GM12872 (cell line): Measurements from ENCODE around the gene IFNK.

Experiments
- TF ChIP-seq, protein P1 (sequence below): IDR thresholded peaks from 3 replicates; pipeline ENCODE4 v1.5.1; 2011; ENCODE audit warnings: low read depth, mild to moderate bottlenecking, low read length, moderate library complexity; ENCODE audit not compliant: insufficient read depth

The IFNK gene, protein sequence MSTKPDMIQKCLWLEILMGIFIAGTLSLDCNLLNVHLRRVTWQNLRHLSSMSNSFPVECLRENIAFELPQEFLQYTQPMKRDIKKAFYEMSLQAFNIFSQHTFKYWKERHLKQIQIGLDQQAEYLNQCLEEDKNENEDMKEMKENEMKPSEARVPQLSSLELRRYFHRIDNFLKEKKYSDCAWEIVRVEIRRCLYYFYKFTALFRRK

DNA sequence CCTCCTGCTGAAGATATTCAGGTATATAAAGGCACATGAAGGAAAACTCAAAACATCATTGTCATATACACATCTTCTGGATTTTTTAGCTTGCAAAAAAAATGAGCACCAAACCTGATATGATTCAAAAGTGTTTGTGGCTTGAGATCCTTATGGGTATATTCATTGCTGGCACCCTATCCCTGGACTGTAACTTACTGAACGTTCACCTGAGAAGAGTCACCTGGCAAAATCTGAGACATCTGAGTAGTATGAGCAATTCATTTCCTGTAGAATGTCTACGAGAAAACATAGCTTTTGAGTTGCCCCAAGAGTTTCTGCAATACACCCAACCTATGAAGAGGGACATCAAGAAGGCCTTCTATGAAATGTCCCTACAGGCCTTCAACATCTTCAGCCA, at the start of gene IFNK:
Gene IFNK (plus strand): TSS at position 55 of the 400 bp plus-strand sequence. CDS start 47 bp downstream, at position 102.
- TF ChIP-seq, protein P1, sequence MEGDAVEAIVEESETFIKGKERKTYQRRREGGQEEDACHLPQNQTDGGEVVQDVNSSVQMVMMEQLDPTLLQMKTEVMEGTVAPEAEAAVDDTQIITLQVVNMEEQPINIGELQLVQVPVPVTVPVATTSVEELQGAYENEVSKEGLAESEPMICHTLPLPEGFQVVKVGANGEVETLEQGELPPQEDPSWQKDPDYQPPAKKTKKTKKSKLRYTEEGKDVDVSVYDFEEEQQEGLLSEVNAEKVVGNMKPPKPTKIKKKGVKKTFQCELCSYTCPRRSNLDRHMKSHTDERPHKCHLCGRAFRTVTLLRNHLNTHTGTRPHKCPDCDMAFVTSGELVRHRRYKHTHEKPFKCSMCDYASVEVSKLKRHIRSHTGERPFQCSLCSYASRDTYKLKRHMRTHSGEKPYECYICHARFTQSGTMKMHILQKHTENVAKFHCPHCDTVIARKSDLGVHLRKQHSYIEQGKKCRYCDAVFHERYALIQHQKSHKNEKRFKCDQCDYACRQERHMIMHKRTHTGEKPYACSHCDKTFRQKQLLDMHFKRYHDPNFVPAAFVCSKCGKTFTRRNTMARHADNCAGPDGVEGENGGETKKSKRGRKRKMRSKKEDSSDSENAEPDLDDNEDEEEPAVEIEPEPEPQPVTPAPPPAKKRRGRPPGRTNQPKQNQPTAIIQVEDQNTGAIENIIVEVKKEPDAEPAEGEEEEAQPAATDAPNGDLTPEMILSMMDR: no peak

DNA sequence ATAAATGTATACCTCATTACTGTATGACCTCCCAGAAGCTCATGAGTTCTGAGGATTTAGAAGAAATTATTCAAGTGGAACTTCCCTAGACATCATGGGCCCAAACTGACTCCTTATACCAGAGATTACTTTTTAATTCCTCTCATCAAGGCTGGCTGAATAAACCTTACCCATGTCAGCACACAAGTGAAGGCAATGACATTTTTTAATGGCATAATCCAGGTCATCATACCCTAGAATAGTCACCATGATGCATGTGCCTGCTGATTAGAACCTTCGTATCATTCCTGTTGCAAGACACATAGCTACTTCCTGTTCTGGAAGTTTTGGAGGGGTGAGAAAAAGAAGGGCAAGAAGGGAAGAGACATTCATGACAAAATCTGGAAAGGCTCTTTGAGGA, 49.8 kb upstream of the IFNK start:
- TF ChIP-seq, protein P1: no peak

DNA sequence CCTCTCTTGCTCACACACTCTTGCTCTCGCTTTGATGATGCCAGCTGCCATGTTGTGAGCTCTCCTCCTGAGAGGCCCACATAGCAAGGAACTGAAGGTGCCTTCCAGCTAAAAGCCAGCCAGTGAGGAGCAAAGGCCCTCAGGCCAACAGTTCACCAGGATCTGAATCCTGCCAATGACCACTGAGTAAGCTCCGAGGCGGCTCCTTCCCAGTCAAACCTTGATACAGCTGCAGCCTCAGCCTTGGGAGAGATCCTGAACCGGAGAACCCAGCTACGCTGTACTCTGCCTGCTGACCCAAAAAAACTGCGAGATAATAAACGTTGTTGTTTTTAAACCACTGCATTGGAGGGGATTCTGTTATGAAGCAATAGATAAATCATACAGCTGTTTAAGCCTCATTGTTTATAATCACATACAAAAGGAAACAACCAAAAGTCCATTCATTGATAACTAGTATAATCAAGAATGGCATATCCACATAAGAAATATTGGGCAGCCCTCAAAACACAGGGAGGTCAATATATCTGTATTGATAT, 49.0 kb upstream of the IFNK start:
- TF ChIP-seq, protein P1: no peak

DNA sequence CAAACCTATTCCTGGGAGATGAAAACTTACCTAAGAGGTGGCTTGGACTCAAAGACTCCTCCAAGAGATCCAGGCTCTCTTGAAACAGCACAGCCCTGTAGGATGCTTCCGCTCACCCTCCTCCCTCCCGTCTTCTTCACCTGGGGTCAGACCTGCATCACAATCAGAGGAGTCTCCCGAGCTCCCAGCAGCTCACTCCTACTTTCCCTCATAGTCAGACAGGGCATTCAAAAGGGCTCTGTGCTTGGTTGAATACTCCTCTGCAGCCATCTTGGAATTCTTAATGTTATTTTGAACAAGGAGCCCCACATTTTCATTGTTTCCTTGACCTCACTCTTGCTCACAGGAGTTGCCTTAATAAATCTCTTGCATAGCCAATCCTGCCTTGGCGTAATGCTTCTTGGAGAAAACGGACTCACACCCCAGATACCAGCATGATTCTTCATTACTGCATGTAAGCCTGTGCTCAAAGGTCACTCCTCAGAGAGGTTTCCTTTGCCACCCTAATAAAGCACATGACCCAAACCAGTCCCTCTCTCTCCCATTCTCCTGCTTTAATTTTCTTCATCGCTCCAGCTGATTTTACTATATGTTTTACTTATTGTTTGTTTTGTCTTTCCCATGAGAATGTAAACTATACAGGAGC, 47.1 kb upstream of the IFNK start:
- TF ChIP-seq, protein P1: no peak

DNA sequence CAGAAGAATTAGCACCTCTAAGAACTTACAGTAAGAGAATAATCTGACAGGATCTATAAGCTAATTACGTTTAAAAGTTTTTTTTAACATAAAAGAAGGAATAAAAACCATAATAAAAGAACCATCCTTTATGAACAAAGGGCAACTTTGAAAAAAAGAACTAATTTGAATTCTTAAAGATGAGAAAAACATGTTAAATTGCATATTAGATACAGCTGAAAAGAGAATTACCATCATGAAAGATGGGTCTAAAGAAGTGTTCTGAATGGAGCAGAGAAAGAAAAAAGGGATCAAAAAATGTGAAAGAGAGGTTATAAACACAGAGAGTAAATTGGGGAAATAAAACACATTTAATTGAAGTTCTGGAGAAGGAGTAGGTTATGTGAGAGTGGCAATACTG, 45.8 kb upstream of the IFNK start:
- TF ChIP-seq, protein P1: no peak

DNA sequence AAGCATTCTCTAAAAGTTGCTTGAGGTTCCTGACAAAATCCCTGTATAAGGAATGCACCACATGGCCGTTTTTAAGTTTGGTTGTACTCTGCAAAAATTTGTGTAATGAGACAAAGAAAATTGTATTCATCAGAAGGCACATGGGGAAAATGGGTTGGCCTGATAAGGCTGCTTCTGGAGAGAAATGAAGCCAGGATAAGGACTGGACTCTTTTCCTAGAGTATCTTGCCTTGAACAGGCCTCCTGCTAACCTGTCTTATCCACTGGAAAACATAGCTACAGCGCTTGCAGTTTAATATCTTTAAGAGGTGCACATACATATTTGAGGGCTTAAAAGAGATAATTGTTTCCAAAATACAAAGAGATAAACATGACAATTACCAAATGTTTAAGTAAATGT, 41.4 kb upstream of the IFNK start:
- TF ChIP-seq, protein P1: no peak

DNA sequence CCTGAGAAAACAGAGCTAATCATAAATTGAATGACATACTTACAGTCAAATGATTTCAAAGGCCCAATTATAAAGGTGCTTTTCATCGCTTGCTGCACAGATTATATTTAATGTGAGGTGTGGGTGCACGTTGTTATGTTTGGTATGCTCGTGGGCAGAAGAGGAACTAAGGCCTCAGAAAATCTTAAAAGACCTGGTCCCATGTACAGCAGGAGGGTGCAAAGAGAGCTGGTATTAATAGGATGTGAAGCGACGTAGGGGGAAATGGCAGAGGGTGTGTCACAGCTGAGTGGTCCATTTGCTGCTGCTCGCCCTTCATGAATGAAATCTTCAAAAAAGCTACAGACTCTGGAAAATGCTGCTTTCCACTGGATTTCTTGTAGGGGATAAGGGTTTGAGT, 40.5 kb upstream of the IFNK start:
- TF ChIP-seq, protein P1: no peak
